ENCODE data around the gene GNL3L.
"Not testable (repeated sequence)": the region's sequence is repeated elsewhere in the genome, so short reads cannot be mapped to it uniquely, and the experiment has no call there.

DNA sequence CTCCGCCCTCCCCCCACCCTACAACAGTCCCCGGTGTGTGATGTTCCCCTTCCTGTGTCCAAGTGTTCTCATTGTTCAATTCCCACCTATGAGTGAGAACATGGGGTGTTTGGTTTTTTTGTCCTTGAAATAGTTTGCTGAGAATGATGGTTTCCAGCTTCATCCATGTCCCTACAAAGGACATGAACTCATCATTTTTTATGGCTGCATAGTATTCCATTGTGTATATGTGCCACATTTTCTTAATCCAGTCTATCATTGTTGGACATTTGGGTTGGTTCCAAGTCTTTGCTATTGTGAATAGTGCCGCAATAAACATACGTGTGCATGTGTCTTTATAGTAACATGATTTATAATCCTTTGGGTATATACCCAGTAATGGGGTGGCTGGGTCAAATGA is 12.2 kb downstream of the GNL3L start:
- TF ChIP-seq, protein P1, sequence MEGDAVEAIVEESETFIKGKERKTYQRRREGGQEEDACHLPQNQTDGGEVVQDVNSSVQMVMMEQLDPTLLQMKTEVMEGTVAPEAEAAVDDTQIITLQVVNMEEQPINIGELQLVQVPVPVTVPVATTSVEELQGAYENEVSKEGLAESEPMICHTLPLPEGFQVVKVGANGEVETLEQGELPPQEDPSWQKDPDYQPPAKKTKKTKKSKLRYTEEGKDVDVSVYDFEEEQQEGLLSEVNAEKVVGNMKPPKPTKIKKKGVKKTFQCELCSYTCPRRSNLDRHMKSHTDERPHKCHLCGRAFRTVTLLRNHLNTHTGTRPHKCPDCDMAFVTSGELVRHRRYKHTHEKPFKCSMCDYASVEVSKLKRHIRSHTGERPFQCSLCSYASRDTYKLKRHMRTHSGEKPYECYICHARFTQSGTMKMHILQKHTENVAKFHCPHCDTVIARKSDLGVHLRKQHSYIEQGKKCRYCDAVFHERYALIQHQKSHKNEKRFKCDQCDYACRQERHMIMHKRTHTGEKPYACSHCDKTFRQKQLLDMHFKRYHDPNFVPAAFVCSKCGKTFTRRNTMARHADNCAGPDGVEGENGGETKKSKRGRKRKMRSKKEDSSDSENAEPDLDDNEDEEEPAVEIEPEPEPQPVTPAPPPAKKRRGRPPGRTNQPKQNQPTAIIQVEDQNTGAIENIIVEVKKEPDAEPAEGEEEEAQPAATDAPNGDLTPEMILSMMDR (IDR thresholded peaks at IDR 0.05) = not testable (repeated sequence)
- not testable (repeated sequence) for TF ChIP-seq POLR2A (IDR thresholded peaks at IDR 0.05)
